Astrocyte of the spinal cord (primary cell): Measurements from ENCODE around the gene ARL15.

ENCODE experiments used
- DNase-seq: peaks from one replicate; pipeline ENCODE4 v3.0.0; 2011; ENCODE audit warnings: low read depth, low spot score
- H3K4me3 ChIP-seq: 2 replicates; pipeline ENCODE4 v1.5.1; 2011; ENCODE audit warnings: low read depth, mild to moderate bottlenecking, low read length, moderate library complexity
- in situ Hi-C: cut with HindIII; loops from 2 replicates; pipeline ENCODE4 v1.10.0; 2017; ENCODE audit warnings: low sequenced_read_pairs
- TF ChIP-seq, protein P1 (sequence below): IDR thresholded peaks from 2 replicates; pipeline ENCODE4 v1.5.1; 2012; ENCODE audit warnings: low read depth, mild to moderate bottlenecking, low read length, inconsistent platforms

ARL15 gene

DNA sequence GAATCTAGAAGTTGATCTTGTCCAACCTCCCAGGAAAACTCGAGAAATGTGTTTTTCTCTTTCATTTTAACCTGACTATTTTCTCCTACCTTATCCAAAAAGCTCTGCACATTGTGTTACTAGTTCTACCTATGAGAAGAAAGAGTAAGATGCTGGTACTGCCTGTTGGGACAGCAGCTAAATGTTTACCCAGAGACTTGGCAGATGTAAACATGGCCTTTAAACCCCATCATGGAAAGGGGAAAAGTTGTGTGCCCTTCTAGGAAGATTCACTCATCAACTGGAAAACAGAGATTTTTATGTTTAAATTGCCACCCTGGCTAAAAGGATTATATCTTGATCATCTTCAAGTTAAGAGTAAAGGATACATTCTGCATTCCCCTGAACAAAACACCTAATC, 3.5 kb downstream of the ARL15 start:
- no peak for DNase-seq
- H3K4me3 ChIP-seq = no peak overlapping the region
- in situ Hi-C loops = no loop called here
- TF ChIP-seq, protein P1, sequence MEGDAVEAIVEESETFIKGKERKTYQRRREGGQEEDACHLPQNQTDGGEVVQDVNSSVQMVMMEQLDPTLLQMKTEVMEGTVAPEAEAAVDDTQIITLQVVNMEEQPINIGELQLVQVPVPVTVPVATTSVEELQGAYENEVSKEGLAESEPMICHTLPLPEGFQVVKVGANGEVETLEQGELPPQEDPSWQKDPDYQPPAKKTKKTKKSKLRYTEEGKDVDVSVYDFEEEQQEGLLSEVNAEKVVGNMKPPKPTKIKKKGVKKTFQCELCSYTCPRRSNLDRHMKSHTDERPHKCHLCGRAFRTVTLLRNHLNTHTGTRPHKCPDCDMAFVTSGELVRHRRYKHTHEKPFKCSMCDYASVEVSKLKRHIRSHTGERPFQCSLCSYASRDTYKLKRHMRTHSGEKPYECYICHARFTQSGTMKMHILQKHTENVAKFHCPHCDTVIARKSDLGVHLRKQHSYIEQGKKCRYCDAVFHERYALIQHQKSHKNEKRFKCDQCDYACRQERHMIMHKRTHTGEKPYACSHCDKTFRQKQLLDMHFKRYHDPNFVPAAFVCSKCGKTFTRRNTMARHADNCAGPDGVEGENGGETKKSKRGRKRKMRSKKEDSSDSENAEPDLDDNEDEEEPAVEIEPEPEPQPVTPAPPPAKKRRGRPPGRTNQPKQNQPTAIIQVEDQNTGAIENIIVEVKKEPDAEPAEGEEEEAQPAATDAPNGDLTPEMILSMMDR = no peak

DNA sequence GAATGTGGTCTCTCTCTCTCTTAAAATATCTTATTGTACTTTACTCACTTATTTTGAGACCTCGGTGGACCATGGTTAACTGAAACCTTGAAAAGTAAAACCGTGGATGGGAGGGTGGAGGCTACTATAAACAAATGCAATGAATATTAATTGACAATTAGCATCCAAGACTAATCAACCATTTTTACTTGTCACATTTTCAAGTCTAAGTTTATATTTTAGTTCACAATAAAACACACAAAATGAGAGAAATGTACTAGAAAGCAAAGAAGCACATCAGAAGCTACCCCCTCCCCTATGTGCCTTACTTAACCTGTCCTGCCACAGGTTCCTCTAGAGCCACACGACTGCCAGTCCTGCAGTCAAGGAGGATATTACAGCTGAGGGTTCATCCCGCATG, 4.6 kb downstream of the ARL15 start:
- no peak overlapping the region for H3K4me3 ChIP-seq
- DNase-seq = no peak
- TF ChIP-seq, protein P1 = no peak
- in situ Hi-C loops = no loop called here

DNA sequence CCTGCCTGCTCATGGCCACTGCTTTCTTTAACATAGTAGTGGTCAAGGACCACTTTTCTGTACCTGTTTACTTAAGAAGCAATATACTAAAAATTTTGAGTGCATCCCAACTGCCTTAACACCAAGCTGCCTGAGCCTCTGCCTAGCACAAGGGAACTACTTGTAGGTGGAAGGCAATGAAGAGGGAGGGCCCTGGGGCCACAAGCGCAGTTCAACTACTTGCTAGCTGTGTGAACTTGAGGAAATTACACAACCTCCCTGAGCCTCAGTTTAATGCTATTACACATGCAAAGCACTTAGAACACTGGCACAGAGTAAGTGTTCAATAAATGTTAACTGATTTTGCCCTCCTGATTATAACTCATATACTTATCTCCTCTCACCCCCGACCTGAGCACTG, 6.3 kb downstream of the ARL15 start:
- in situ Hi-C loops = no loop called here
- TF ChIP-seq, protein P1 = no peak

DNA sequence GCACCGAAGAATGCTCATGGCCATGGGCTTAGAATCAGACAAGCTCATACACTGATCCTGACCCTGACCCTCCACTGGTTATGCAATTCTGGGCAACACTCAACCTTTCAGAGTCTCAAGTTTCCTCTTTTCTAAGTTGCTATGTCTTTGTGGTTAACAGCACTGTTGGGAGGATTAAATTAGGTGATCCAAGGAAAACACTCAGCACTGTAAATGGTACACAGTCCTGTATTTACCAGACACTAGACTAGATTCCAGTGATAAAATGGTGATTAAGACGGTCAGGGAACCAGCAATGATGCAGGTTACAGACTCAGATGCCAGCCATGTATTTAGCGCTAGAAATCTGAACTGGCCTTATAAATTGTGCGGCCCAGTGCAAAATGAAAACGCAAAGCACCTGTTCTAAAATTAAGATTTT, 8.1 kb downstream of the ARL15 start:
- TF ChIP-seq, protein P1 = no peak
- DNase-seq = peak; percentile 53
- H3K4me3 ChIP-seq = no peak overlapping the region
- in situ Hi-C loops = no loop called here

More for the DNA sequence above, 6.3 kb downstream of the ARL15 start:
- H3K4me3 ChIP-seq = no peak overlapping the region
- no peak for DNase-seq

DNA sequence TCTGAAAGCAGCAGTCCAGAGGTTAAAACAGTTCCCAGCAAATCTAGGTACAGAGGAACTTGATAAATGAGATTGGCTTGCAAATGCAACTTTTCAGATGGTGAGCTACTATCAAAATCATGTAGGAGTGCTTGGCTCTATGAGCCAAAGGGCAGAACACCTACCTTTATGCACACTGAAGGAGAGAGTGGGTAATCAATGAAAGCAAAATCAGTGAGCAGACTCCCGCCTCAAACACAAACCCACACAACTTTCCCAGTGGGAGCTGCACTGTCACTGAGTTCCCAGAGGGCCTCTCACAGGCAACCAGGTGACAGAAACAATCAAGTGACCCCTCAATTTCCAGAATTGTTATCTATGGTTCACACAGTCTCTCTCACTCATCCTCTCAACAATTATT, 8.5 kb downstream of the ARL15 start:
- no peak for DNase-seq
- TF ChIP-seq, protein P1 = no peak
- no peak overlapping the region for H3K4me3 ChIP-seq
- in situ Hi-C loops = no loop called here

- TF ChIP-seq, protein P1 = no peak
- H3K4me3 ChIP-seq = no peak overlapping the region
- in situ Hi-C loops = no loop called here
- DNase-seq = no peak
Measured at GRCh38 chr5:54301220-54301619, 9.2 kb downstream of the ARL15 start.

GRCh38 chr5:54298947-54299346, 11.4 kb downstream of the ARL15 start:
- H3K4me3 ChIP-seq = no peak overlapping the region
- in situ Hi-C loops = no loop called here
- no peak for DNase-seq
- TF ChIP-seq, protein P1 = no peak
